GM12891 (cell line): ENCODE data around the gene SCN4B.

Experiments used
- PAX5 ChIP-seq: IDR thresholded peaks from 2 replicates; pipeline ENCODE4 v1.6.1; 2011; ENCODE audit warnings: low read length, moderate library complexity, mild to moderate bottlenecking; ENCODE audit not compliant: insufficient read depth, severe bottlenecking
- POLR2A ChIP-seq: IDR thresholded peaks from 2 replicates; pipeline ENCODE4 v1.6.1; 2011; ENCODE audit warnings: low read depth, low read length, control low read depth
- POLR2AphosphoS5 ChIP-seq: IDR thresholded peaks from 2 replicates; pipeline ENCODE4 v1.6.1; 2011; ENCODE audit warnings: low read depth, low read length, control low read depth
- POU2F2 ChIP-seq: IDR thresholded peaks from 2 replicates; pipeline ENCODE4 v1.6.1; 2011; ENCODE audit warnings: low read depth, mild to moderate bottlenecking, control low read depth, low read length, moderate library complexity
- SPI1 ChIP-seq: IDR thresholded peaks from 2 replicates; pipeline ENCODE4 v1.6.1; 2011; ENCODE audit warnings: low read depth, low read length, control low read depth
- TAF1 ChIP-seq: IDR thresholded peaks from 2 replicates; pipeline ENCODE4 v1.6.1; 2011; ENCODE audit warnings: low read depth, low read length, control low read depth

GRCh38 chr11:118155776-118156530, 3.3 kb upstream of the SCN4B start:
- TF ChIP-seq POLR2A (no peak), POLR2AphosphoS5 (no peak), TAF1 (no peak), POU2F2 (no peak), PAX5 (no peak), SPI1 (no peak)
